ENCODE results near the gene KIF1C. TPM values are rescaled to one million over a fixed set of nuclear protein-coding genes. Genes with fewer than 3 reads are reported as not detected.

KIF1C gene
- total and polyA plus RNA-seq, 12 donors = 141 to 826 (median 592) TPM

DNA sequence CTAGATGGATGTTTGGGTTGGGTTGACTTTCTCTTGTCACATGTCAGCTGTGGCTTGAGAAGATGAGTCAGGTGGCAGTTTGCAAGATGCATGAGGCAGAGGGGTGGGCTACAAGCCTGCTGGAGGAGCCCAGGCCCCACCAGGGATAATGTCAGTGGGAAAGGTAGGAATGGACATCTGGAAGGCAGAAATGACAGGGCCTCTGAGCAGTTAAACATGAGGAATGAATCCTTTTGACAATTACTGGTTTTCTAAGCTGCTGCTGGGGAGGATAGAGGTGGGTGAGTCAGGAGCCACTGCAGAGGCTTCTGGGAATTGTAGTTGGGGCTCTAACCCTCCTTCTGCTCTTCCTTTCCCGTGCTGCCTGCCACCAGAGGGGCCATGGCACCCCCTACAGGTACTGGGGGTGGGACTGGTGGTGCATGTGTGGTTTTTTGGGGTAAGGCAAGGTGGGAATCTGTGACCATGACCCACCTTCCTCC lies 21.8 kb downstream of the KIF1C start:
- intact Hi-C loops (cut with DNase I) = no loop called here

GRCh38 chr17:5020502-5021023 lies 22.8 kb downstream of the KIF1C start:
- no peak overlapping the region for H3K27ac ChIP-seq
- ATAC-seq (no peak), DNase-seq (no peak)
- 82% methylated on average over 20 of the region's 20 CpGs for WGBS, 2 donors
- no peak overlapping the region for H3K4me3 ChIP-seq
- TF ChIP-seq CTCF (IDR thresholded peaks at IDR 0.05) = no peak
- H3K27me3 ChIP-seq = no peaks in the 10 kb centered on the region
- intact Hi-C loops (cut with DNase I) = no loop called here
- H3K9me3 ChIP-seq = no peaks in the 10 kb centered on the region
- H3K4me1 ChIP-seq = peaks cover 0 to 15% (median 0%) of the 10 kb centered on the region in 9 donors
- H3K36me3 ChIP-seq = peaks cover 0 to 96% (median 69%) of the 10 kb centered on the region in 9 donors

More for the DNA sequence above, 21.8 kb downstream of the KIF1C start:
- Histone ChIP-seq H3K27me3 (no peaks in the 10 kb centered on the region), H3K4me1 (peaks cover 0 to 15% (median 0%) of the 10 kb centered on the region in 9 donors), H3K4me3 (no peak overlapping the region), H3K36me3 (peaks cover 0 to 100% (median 79%) of the 10 kb centered on the region in 9 donors), H3K27ac (no peak overlapping the region), H3K9me3 (no peaks in the 10 kb centered on the region)
- no peak for DNase-seq
- no peak for ATAC-seq
- WGBS, 2 donors = 28 to 62% methylated on average over 1 of the region's 1 CpG
- TF ChIP-seq CTCF (IDR thresholded peaks at IDR 0.05) = no peak

GRCh38 chr17:5022171-5022711 lies 24.5 kb downstream of the KIF1C start:
- TF ChIP-seq CTCF (IDR thresholded peaks at IDR 0.05) = no peak
- no peak overlapping the region for H3K27ac ChIP-seq
- H3K4me1 ChIP-seq = peaks cover 0 to 12% (median 0%) of the 10 kb centered on the region in 9 donors
- no peaks in the 10 kb centered on the region for H3K9me3 ChIP-seq
- no peak for DNase-seq
- intact Hi-C loops (cut with DNase I) = no loop called here
- no peaks in the 10 kb centered on the region for H3K27me3 ChIP-seq
- H3K36me3 ChIP-seq = peaks cover 0 to 80% (median 54%) of the 10 kb centered on the region in 9 donors
- ATAC-seq = no peak
- 91 to 94% methylated on average over 30 of the region's 30 CpGs for WGBS, 2 donors
- no peak overlapping the region for H3K4me3 ChIP-seq

DNA sequence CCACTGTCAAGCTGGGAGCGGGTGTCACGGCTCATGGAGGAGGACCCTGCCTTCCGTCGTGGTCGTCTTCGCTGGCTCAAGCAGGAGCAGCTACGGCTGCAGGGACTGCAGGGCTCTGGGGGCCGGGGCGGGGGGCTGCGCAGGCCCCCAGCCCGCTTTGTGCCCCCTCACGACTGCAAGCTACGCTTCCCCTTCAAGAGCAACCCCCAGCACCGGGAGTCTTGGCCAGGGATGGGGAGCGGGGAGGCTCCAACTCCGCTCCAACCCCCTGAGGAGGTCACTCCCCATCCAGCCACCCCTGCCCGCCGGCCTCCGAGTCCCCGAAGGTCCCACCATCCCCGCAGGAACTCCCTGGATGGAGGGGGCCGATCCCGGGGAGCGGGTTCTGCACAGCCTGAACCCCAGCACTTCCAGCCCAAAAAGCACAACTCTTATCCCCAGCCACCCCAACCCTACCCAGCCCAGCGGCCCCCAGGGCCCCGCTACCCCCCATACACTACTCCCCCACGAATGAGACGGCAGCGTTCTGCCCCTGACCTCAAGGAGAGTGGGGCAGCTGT lies 25.9 kb downstream of the KIF1C start:
- H3K36me3 ChIP-seq = peaks cover 0 to 66% (median 46%) of the 10 kb centered on the region in 9 donors
- WGBS, 2 donors = 92 to 93% methylated on average over 29 of the region's 29 CpGs

More for the DNA sequence above, 25.9 kb downstream of the KIF1C start:
- Histone ChIP-seq H3K4me3 (no peak overlapping the region), H3K9me3 (no peaks in the 10 kb centered on the region), H3K4me1 (peaks cover 0 to 12% (median 0%) of the 10 kb centered on the region in 9 donors), H3K27ac (no peak overlapping the region), H3K27me3 (no peaks in the 10 kb centered on the region)
- ATAC-seq = peak in 2 of 8 donors; percentile 3 to 19
- intact Hi-C loops (cut with DNase I) = no loop called here
- no peak for TF ChIP-seq CTCF (IDR thresholded peaks at IDR 0.05)
- DNase-seq = no peak
